Measurements from ENCODE around the gene CDC25C.

The CDC25C gene

GRCh38 chr5:138282920-138283742 is 48.5 kb downstream of the CDC25C start:
- no peak for TF ChIP-seq JUND (IDR thresholded peaks at IDR 0.05; ENCODE audit: low read depth)
- peak; percentile 72 to 90 for DNase-seq (ENCODE audit: low read depth in 1 of 2, low spot score in 1 of 2)
- in situ Hi-C loops (cut with HindIII; ENCODE audit: low pct_unique_long_range_greater_than_20kb, low sequenced_read_pairs) = no loop called here

GRCh38 chr5:138280915-138281314 is 50.7 kb downstream of the CDC25C start:
- in situ Hi-C loops (cut with HindIII; ENCODE audit: low pct_unique_long_range_greater_than_20kb, low sequenced_read_pairs) = no loop called here
- DNase-seq (ENCODE audit: low read depth in 1 of 2, low spot score in 1 of 2) = no peak
- no peak for TF ChIP-seq JUND (IDR thresholded peaks at IDR 0.05; ENCODE audit: low read depth)

GRCh38 chr5:138276402-138277054 is 55.1 kb downstream of the CDC25C start:
- TF ChIP-seq JUND (IDR thresholded peaks at IDR 0.05; ENCODE audit: low read depth) = no peak
- DNase-seq (ENCODE audit: low read depth in 1 of 2, low spot score in 1 of 2) = no peak
- in situ Hi-C loops (cut with HindIII; ENCODE audit: low pct_unique_long_range_greater_than_20kb, low sequenced_read_pairs) = no loop called here

GRCh38 chr5:138275895-138276294 is 55.7 kb downstream of the CDC25C start:
- no peak for TF ChIP-seq JUND (IDR thresholded peaks at IDR 0.05; ENCODE audit: low read depth)
- no peak for DNase-seq (ENCODE audit: low read depth in 1 of 2, low spot score in 1 of 2)

GRCh38 chr5:138275379-138275782 is 56.2 kb downstream of the CDC25C start:
- no peak for TF ChIP-seq JUND (IDR thresholded peaks at IDR 0.05; ENCODE audit: low read depth)
- in situ Hi-C loops (cut with HindIII; ENCODE audit: low pct_unique_long_range_greater_than_20kb, low sequenced_read_pairs) = no loop called here
- DNase-seq (ENCODE audit: low read depth in 1 of 2, low spot score in 1 of 2) = no peak

More at GRCh38 chr5:138275895-138276294, 55.7 kb downstream of the CDC25C start:
- in situ Hi-C loops (cut with HindIII; ENCODE audit: low pct_unique_long_range_greater_than_20kb, low sequenced_read_pairs) = no loop called here

- DNase-seq (ENCODE audit: low read depth in 1 of 2, low spot score in 1 of 2) = no peak
- in situ Hi-C loops (cut with HindIII; ENCODE audit: low pct_unique_long_range_greater_than_20kb, low sequenced_read_pairs) = no loop called here
- no peak for TF ChIP-seq JUND (IDR thresholded peaks at IDR 0.05; ENCODE audit: low read depth)
These were observed 57.3 kb downstream of the CDC25C start, which contains the start of gene GFRA3 for GRCh38 chr5:138274189-138274853. GFRA3 (minus strand) TSS chr5:138274621; CDS start chr5:138274424, 197 bp downstream.

- no peak for TF ChIP-seq JUND (IDR thresholded peaks at IDR 0.05; ENCODE audit: low read depth)
- in situ Hi-C loops (cut with HindIII; ENCODE audit: low pct_unique_long_range_greater_than_20kb, low sequenced_read_pairs) = no loop called here
- DNase-seq (ENCODE audit: low read depth in 1 of 2, low spot score in 1 of 2) = no peak
These were observed 57.8 kb downstream of the CDC25C start for GRCh38 chr5:138273834-138274188.

- in situ Hi-C loops (cut with HindIII; ENCODE audit: low pct_unique_long_range_greater_than_20kb, low sequenced_read_pairs) = no loop called here
- TF ChIP-seq JUND (IDR thresholded peaks at IDR 0.05; ENCODE audit: low read depth) = no peak
These were observed 58.9 kb downstream of the CDC25C start for GRCh38 chr5:138272681-138273080.

GRCh38 chr5:138271281-138271680 is 60.3 kb downstream of the CDC25C start:
- TF ChIP-seq JUND (IDR thresholded peaks at IDR 0.05; ENCODE audit: low read depth) = no peak
- no peak for DNase-seq (ENCODE audit: low read depth in 1 of 2, low spot score in 1 of 2)
- in situ Hi-C loops (cut with HindIII; ENCODE audit: low pct_unique_long_range_greater_than_20kb, low sequenced_read_pairs) = no loop called here

More at GRCh38 chr5:138272681-138273080, 58.9 kb downstream of the CDC25C start:
- no peak for DNase-seq (ENCODE audit: low read depth in 1 of 2, low spot score in 1 of 2)

- TF ChIP-seq JUND (IDR thresholded peaks at IDR 0.05; ENCODE audit: low read depth) = no peak
- in situ Hi-C loops (cut with HindIII; ENCODE audit: low pct_unique_long_range_greater_than_20kb, low sequenced_read_pairs) = no loop called here
- no peak for DNase-seq (ENCODE audit: low read depth in 1 of 2, low spot score in 1 of 2)
These were observed 67.4 kb downstream of the CDC25C start for GRCh38 chr5:138264183-138264582.

GRCh38 chr5:138263581-138263980 is 68.0 kb downstream of the CDC25C start:
- in situ Hi-C loops (cut with HindIII; ENCODE audit: low pct_unique_long_range_greater_than_20kb, low sequenced_read_pairs) = no loop called here
- no peak for TF ChIP-seq JUND (IDR thresholded peaks at IDR 0.05; ENCODE audit: low read depth)
- no peak for DNase-seq (ENCODE audit: low read depth in 1 of 2, low spot score in 1 of 2)

- no peak for TF ChIP-seq JUND (IDR thresholded peaks at IDR 0.05; ENCODE audit: low read depth)
These were observed 72.8 kb downstream of the CDC25C start for GRCh38 chr5:138258704-138259292.

More at GRCh38 chr5:138258704-138259292, 72.8 kb downstream of the CDC25C start:
- DNase-seq (ENCODE audit: low read depth in 1 of 2, low spot score in 1 of 2) = no peak
- in situ Hi-C loops (cut with HindIII; ENCODE audit: low pct_unique_long_range_greater_than_20kb, low sequenced_read_pairs) = no loop called here
